GM12878 (cell line): Measurements from ENCODE around the gene MLNR. TPM values are rescaled to one million over a fixed set of nuclear protein-coding genes. Genes with fewer than 3 reads are reported as not detected.

Experiments used
- ATAC-seq: fragments of 200-7000 bp; cut with Tn5 transposase; 3 replicates; pipeline ENCODE4 v1.9.1; 2020; ENCODE audit warnings: mild to moderate bottlenecking, moderate library complexity
- BruUV-seq: library from RNA; stranded (reverse); fragments of 400-500 nt; replicated peaks from 2 replicates; lab custom pipeline; 2021; lab: Mats Ljungman, UMichigan
- CTCF ChIA-PET: fragments of 300-600 bp; sonication (Branson Sonifier 250); formaldehyde crosslinking; extraction: SDS; loops from one replicate; lab custom pipeline; 2021; ENCODE audit warnings: inconsistent platforms; lab: Yijun Ruan, JAX
- POLR2A ChIA-PET: fragments of 350-600 bp; formaldehyde crosslinking; extraction: SDS; loops from one replicate; lab custom pipeline; 2021; ENCODE audit warnings: inconsistent platforms; lab: Charles Lee
- RAD21 ChIA-PET: fragments of 300-600 bp; sonication (Branson Sonifier 250); formaldehyde crosslinking; loops from one replicate; lab custom pipeline; 2023; ENCODE audit warnings: antibody characterized with exemption; ENCODE audit not compliant: unreplicated experiment; lab: Charles Lee
- SMC1A ChIA-PET: fragments of 300-600 bp; sonication (Branson Sonifier 250); formaldehyde crosslinking; loops from one replicate; lab custom pipeline; 2023; ENCODE audit not compliant: unreplicated experiment, uncharacterized antibody; lab: Charles Lee
- DNase-seq: peaks from one replicate; pipeline ENCODE4 v3.0.0-alpha.2; 2011; ENCODE audit warnings: low read depth, low spot score
- FAIRE-seq: peaks from 3 replicates; lab custom pipeline; 2011; peaks lifted over from hg19 to GRCh38; lab: Jason Lieb, UNC
- H2AFZ ChIP-seq: 2 replicates; pipeline ENCODE4 v1.6.0; 2011; ENCODE audit warnings: low read depth, low read length, control low read depth; ENCODE audit not compliant: control insufficient read depth
- H3K27ac ChIP-seq: 2 replicates; pipeline ENCODE4 v1.5.1; 2011; ENCODE audit warnings: control low read depth; ENCODE audit not compliant: control insufficient read depth, insufficient read depth
- H3K27me3 ChIP-seq, 2 experiments: replicated peaks in 1 of 2; 2 replicates each; pipeline versions ENCODE4 v1.6.0 to v1.6.1; 2011; ENCODE audit warnings: low read length in 1 of 2; ENCODE audit not compliant: control insufficient read depth in 2 of 2, insufficient read depth in 2 of 2
- H3K36me3 ChIP-seq, 2 experiments: 2 replicates each; pipeline ENCODE4 v1.5.1; 2011; ENCODE audit warnings: low read length in 1 of 2; ENCODE audit not compliant: control insufficient read depth in 2 of 2, insufficient read depth in 2 of 2
- H3K4me1 ChIP-seq: 2 replicates; pipeline ENCODE4 v1.6.1; 2011; ENCODE audit warnings: mild to moderate bottlenecking, low read length, moderate library complexity, mixed read lengths; ENCODE audit not compliant: control insufficient read depth, insufficient read depth
- H3K4me2 ChIP-seq: 2 replicates; pipeline ENCODE4 v1.6.0; 2011; ENCODE audit warnings: control low read depth; ENCODE audit not compliant: control insufficient read depth, insufficient read depth
- H3K4me3 ChIP-seq: fragments of 200-600 bp; sonication (generic); 2 replicates; pipeline ENCODE4 v1.5.1; 2016
- H3K79me2 ChIP-seq: 2 replicates; pipeline ENCODE4 v1.6.0; 2011; ENCODE audit warnings: low read length; ENCODE audit not compliant: control insufficient read depth, insufficient read depth
- H3K9ac ChIP-seq: 2 replicates; pipeline ENCODE4 v1.8.0; 2011; ENCODE audit warnings: low read length, control low read depth, mixed read lengths; ENCODE audit not compliant: control insufficient read depth, insufficient read depth
- H3K9me3 ChIP-seq: replicated peaks from 3 replicates; pipeline ENCODE4 v1.5.1; 2011; ENCODE audit warnings: mild to moderate bottlenecking, low read length; ENCODE audit not compliant: control insufficient read depth, insufficient read depth
- H4K20me1 ChIP-seq: 2 replicates; pipeline ENCODE4 v1.6.0; 2011; ENCODE audit not compliant: control insufficient read depth, insufficient read depth
- CBFB ChIP-seq: IDR thresholded peaks from 2 replicates; pipeline ENCODE4 v1.6.1; 2016; ENCODE audit warnings: antibody characterized with exemption, low read depth
- EED ChIP-seq: sonication (generic); IDR thresholded peaks from 2 replicates; pipeline ENCODE4 v1.6.1; 2016; ENCODE audit warnings: antibody characterized with exemption, low read depth
- FOXM1 ChIP-seq: IDR thresholded peaks from 2 replicates; pipeline ENCODE4 v1.6.1; 2012; ENCODE audit warnings: low read depth, mild to moderate bottlenecking, inconsistent platforms, low read length, moderate library complexity
- MAX ChIP-seq: IDR thresholded peaks from 2 replicates; pipeline ENCODE4 v1.6.1; 2012; ENCODE audit warnings: low read depth, low read length, improper control_type of control experiment
- MEF2A ChIP-seq: IDR thresholded peaks from 2 replicates; pipeline ENCODE4 v1.6.1; 2011; ENCODE audit warnings: low read depth, mild to moderate bottlenecking, low read length, moderate library complexity; ENCODE audit not compliant: insufficient read depth
- NFXL1 ChIP-seq: fragments of 450-650 bp; IDR thresholded peaks from 2 replicates; pipeline ENCODE4 v1.6.1; 2017; ENCODE audit warnings: antibody characterized with exemption, mild to moderate bottlenecking, borderline replicate concordance
- NR2C1 ChIP-seq: fragments of 450-650 bp; IDR thresholded peaks from 2 replicates; pipeline ENCODE4 v1.6.1; 2017; ENCODE audit warnings: antibody characterized with exemption, mild to moderate bottlenecking, moderate library complexity
- PAX8 ChIP-seq: fragments of 450-650 bp; IDR thresholded peaks from 2 replicates; pipeline ENCODE4 v1.6.1; 2017; ENCODE audit warnings: mild to moderate bottlenecking, moderate library complexity
- POLR2A ChIP-seq: IDR thresholded peaks from 2 replicates; pipeline ENCODE4 v1.6.1; 2011; ENCODE audit warnings: low read depth, mild to moderate bottlenecking, low read length
- PRDM15 ChIP-seq: fragments of 450-650 bp; formaldehyde crosslinking; IDR thresholded peaks from 2 replicates; pipeline ENCODE4 v1.4.0; 2020; ENCODE audit warnings: mild to moderate bottlenecking, moderate library complexity
- RBBP5 ChIP-seq: fragments of 200-600 bp; sonication (generic); conservative IDR thresholded peaks from 2 replicates; pipeline ENCODE4 v1.6.1; 2016
- SIN3A ChIP-seq: IDR thresholded peaks from 2 replicates; pipeline ENCODE4 v1.6.1; 2012; ENCODE audit warnings: low read depth, low read length, improper control_type of control experiment
- STAT3 ChIP-seq: IDR thresholded peaks from 2 replicates; pipeline ENCODE4 v1.6.1; 2011; ENCODE audit warnings: low read depth, low read length, improper control_type of control experiment
- TBL1XR1 ChIP-seq: IDR thresholded peaks from 2 replicates; pipeline ENCODE4 v1.6.1; 2012; ENCODE audit warnings: low read depth, low read length, improper control_type of control experiment
- USF2 ChIP-seq: IDR thresholded peaks from 2 replicates; pipeline ENCODE4 v1.6.1; 2011; ENCODE audit warnings: low read depth, low read length, improper control_type of control experiment, borderline replicate concordance
- ZBTB40 ChIP-seq: fragments of 450-650 bp; IDR thresholded peaks from 2 replicates; pipeline ENCODE4 v1.6.1; 2016; ENCODE audit warnings: mild to moderate bottlenecking, moderate library complexity, borderline replicate concordance
- WGBS: methylation state at CpG from one replicate; pipeline ENCODE4 v1.1.6; 2016; ENCODE audit warnings: low lambda C conversion rate; ENCODE audit not compliant: insufficient replicate concordance, insufficient coverage; ENCODE audit errors: missing lambda C conversion rate; 5-methylcytosine and 5-hydroxymethylcytosine counted together
- in situ Hi-C: fragments of 300-500 bp; cut with MboI; formaldehyde crosslinking; loops from 9 replicates; pipeline ENCODE4 v1.14.3; 2018; ENCODE audit warnings: mixed read lengths
- intact Hi-C: fragments of 100-400 bp; cut with micrococcal nuclease; formaldehyde crosslinking; loops from one replicate; pipeline ENCODE4 v1.14.2; 2022; ENCODE audit not compliant: unreplicated experiment
- polyA plus RNA-seq, 11 experiments: library from polyadenylated mRNA; depleted of rRNA in 4 of 11; unstranded in 6 of 11; stranded (reverse) in 5 of 11; fragments of >200 nt; fragmentation: Nextera tagmentation in 4 of 11; fragmentation: Illumina TruSeq in 1 of 11; extraction: Ambion mirVana in 4 of 11; extraction: Trizol in 1 of 11; gene quantifications; 1 replicate in 1 of 11; 2 replicates in 10 of 11; pipeline versions ENCODE4 v1.2.1 to v1.2.3, GENCODE V29; 2011 to 2016; ENCODE audit warnings: inconsistent platforms in 2 of 11, missing spikeins in 2 of 11, low read depth in 1 of 11
- total RNA-seq, 4 experiments: library from RNA; depleted of rRNA in 3 of 4; stranded (reverse); fragments of >200 nt in 3 of 4; fragmentation: Illumina TruSeq in 1 of 4; extraction: Trizol in 1 of 4; gene quantifications; 2 replicates each; pipeline versions ENCODE4 v1.2.1 to v1.2.3, GENCODE V29; 2013 to 2021

Gene MLNR
- total and polyA plus RNA-seq, 10 of the 15 experiments (the other 5 are each of a cell fraction or from before 2014, with no cell fraction given): not detected

- Histone ChIP-seq H3K27me3 (no peaks in the 10 kb centered on the region), H3K4me3 (no peak overlapping the region), H3K4me1 (no peaks in the 10 kb centered on the region), H3K36me3 (peaks cover 0 to 2% of the 10 kb centered on the region in 2 experiments; a peak in 1 of 4 replicates), H3K9me3 (no peaks in the 10 kb centered on the region), H3K9ac (no peak overlapping the region), H3K27ac (no peak overlapping the region), H3K79me2 (peaks cover 4% of the 10 kb centered on the region), H4K20me1 (no peaks in the 10 kb centered on the region), H2AFZ (no peak overlapping the region), H3K4me2 (no peak overlapping the region)
- TF ChIP-seq FOXM1 (no peak), CBFB (no peak), POLR2A (no peak), NR2C1 (no peak), PAX8 (no peak), RBBP5 (no peak), PRDM15 (CRISPR knock-in tag) (no peak), USF2 (no peak), TBL1XR1 (no peak), STAT3 (no peak), EED (no peak), ZBTB40 (no peak), NFXL1 (no peak), MEF2A (no peak), MAX (no peak), SIN3A (no peak)
- DNase-seq (no peak), ATAC-seq (peak; percentile 43; the same call in 2 of the 3 replicates), FAIRE-seq (no peak)
- CTCF ChIA-PET: no interaction called here
- intact Hi-C loops: no loop called here
- no TSS peak for BruUV-seq
- in situ Hi-C loops: no loop called here
- RAD21 ChIA-PET: no interaction called here
- POLR2A ChIA-PET: no interaction called here
- 100% methylated on average over 1 of the region's 1 CpG for WGBS
- SMC1A ChIA-PET: no interaction called here
These were observed 33.2 kb downstream of the MLNR start for GRCh38 chr13:49253310-49253709.
